ENCODE results near the gene TNFRSF14.

The TNFRSF14 gene

DNA sequence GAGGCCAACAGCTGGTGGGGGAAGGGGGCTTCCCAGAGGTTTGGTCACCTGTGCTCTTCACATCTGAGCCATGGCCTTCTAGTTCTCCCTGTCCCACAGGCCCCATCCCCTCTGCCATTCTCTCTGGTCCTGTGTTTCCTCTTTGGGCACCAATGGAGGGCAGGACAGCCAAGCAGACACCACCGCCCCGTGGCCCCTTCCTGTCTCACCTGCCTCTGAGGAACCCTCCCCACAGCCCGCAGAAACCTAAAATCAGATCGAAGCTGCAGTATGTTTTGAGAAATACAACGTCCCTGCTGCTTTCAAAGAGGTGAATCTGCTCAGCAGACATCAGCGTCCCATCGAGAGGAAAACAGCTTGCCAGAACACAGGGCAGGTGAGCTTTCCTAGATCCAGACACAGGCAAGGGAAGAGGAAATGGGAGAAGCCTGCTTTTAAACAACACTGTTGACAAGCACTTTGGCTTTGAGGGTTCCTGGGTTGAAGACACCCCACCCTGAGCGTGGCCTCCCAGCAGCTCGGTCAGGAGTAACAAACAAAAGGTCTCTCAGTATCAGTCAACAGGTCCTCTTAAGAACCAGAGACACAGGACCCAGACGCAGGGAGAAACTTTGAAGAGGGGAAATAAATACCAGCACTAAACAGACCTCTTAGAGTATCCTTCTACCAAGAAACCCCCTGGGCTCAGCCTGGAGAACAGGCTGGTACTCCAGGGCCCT is 32.1 kb upstream of the TNFRSF14 start:
- no peak for DNase-seq (ENCODE audit: low spot score)

DNA sequence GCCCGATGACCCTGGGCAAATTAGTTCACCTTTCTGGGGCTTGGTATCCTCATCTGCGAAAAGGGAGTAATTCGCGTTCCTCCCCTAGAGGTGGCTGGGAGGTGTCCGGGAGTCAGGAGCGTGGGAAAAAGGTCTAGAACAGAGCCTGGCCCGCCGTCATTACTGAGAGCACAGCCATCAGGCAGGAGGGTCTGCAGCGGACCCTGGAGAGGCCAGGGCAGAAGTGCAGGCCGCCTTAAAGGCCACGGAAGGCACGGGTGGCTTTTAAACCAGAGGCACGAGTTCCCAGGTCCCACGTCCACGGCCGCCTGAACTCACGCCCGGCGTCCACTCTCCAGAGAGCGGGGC is 30.6 kb upstream of the TNFRSF14 start:
- no peak for DNase-seq (ENCODE audit: low spot score)

DNA sequence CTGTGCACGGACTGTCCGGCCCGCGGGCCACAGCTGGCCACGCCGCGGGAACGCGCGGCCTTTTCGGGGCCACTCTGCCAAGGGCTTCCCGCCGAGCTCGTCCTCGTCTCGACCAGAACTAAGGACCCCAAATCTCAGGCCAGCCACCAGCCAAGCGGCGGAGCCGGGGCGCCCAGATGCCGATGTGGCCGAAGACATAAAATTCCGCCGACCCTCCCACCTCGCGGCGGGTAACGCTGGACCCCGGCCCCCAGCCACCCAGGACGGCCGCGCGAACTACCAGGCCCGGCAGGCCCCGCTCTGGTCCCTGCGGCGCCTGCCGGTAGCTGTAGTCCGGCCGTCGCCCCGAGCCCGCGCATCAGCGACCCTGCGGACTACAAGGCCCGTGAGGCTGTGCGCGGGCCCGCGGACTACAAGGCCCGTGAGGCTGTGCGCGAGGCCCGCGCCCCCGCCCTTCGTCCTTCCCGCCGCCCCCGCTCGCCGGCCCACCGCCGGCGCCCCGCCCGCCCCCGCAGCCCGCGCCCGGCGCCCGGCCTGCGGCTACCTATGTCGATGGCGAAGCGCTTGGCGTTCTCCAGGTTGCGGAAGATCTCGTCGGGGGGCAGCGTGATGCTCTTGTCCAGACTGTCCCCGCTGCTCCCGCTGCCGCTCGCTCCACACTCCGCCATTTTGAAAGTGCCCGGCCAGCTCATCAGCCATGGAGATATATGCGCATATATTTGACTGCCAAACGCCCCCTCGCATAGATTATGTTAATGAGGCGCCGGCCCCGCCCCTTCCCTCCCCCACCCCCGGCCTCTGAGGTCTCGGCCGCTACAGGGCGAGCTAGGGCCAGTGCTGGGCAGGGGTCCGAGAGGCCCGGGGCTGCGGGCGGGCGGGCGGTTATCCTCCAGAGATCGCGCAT is 30.0 kb upstream of the TNFRSF14 start, which contains the start of gene PANK4:
Gene PANK4, minus strand, starts transcription at position 677 of the 904 bp plus-strand sequence. Its CDS starts 9 bp downstream, at position 668.
- peak; percentile 88 for DNase-seq (ENCODE audit: low spot score)

DNA sequence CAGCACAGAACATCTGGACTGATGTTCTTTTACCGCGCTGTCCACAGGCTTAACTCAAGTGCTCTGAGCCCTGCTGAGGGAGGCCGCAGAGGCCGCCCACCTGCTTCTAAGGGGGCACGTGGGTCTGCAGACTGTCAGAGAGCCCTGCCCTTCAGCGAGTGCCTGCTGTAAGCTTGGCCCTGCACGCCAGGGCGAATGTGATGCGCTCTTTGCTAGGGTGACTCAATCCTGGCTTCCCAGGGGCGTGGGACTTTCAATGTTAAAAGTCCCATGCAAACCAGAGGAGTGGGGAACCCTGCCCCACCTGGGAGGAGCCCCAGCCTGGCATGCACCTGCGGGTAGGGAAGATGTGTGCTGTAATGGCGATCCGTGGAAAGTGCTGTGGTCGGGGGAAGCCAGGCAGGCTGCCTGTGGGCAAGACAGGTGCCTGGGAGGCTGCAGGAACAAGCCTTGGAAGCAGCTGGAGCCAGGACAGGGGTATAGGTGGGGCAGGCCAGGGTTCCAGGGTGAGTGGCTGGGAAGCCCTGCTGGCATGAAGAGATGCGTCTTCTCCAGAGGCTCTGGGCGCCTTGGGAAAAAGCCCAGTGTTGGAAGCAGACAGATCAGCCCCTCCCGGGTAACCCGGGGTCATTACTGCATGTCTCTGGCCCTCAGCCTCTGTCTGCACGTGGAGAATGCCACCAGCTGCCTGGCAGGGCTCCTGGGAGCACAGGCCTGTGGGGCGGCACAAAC is 29.2 kb upstream of the TNFRSF14 start:
- DNase-seq (ENCODE audit: low spot score) = peak; percentile 14

DNA sequence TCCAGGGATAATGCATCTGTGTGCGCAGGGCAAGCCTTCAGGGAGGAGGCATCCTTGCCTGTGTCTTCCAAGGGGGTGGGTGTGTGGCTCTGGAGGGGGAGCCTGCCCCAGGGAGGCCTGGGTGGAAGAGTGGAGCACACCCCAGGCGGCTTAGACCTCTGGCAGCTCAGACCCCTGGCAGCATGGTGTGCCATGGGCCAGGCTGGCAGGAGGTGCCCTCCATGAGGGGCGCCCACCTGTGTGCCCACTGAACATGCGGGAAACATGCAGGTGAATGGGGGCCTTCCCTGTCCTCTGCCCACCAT is 28.7 kb upstream of the TNFRSF14 start:
- no peak for DNase-seq (ENCODE audit: low spot score)

DNA sequence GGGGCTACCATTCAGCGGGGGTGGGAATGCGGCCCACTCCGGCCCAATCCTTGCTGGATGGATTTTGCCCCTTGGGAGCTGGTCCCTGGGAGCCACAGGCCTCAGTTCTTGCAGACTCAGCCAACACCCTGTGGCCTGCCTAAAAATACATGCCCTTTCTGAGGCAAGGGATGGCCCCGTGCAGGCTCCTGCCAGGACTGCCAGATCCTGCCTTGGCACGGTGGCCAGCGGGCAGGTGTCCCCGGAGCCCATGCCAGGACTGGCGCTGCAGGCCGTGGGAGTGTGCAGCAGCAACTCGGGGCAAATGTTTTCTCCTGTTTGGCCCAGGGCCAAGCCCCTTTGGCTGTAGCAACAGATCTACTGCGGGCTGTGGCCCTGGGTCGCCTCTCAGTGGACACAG is 28.2 kb upstream of the TNFRSF14 start:
- no peak for DNase-seq (ENCODE audit: low spot score)

DNA sequence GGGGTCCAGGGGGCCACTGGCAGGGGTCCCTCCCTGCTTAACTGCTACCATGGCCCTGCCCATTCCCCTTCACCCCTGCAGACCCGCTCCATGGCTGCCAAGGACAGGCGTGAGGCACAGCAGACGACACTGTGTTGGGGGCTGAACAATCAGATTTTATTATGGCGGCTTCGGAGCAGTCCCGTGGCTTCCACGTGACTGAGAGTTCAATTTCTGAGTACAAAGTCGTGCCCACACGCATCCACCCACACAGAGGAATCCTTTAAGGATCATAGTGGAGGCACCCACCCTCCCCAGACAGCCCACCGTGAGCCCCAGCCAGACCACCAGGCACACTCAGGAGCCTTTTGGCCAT is 27.6 kb upstream of the TNFRSF14 start:
- no peak for DNase-seq (ENCODE audit: low spot score)

DNA sequence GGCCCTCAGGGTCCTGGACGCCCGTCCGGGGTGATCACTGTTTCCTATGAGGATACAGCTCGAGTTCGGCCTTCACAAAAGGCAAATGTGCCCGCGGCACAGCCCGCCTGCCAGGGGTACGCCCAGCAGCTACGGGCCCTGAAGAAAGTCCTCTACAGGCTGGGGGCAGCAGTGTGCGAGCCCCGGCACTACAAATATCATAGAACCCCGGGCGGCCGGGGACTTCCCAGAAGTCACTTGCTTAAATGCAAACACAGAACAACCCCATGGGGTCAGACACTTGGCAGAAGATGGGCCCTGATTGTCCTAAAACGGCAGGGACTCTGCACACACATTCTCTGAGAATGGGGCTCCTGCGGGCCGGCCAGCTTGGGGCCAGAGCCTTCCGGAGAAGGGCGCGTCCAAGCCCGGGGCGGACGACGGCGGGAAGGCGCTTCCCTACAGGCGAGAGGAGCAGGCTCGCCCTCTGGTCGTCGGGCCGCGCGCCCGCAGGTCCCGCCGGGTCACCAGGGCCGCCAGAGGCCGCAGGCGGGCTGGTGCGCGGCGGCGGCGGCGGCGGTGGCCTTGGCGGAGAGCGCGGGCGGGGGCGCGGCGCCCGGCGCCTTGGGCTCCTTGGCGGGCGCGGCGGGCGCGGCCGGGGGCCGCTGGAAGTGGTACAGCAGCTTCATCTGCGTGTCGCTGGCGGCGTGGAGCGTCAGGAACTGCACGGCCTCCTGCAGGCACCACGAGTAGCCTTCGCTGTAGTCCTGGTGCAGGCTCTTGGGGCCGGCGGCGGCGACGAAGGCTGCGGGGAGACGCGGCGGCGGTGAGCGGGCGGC is 27.0 kb upstream of the TNFRSF14 start:
- DNase-seq (ENCODE audit: low spot score) = no peak

DNA sequence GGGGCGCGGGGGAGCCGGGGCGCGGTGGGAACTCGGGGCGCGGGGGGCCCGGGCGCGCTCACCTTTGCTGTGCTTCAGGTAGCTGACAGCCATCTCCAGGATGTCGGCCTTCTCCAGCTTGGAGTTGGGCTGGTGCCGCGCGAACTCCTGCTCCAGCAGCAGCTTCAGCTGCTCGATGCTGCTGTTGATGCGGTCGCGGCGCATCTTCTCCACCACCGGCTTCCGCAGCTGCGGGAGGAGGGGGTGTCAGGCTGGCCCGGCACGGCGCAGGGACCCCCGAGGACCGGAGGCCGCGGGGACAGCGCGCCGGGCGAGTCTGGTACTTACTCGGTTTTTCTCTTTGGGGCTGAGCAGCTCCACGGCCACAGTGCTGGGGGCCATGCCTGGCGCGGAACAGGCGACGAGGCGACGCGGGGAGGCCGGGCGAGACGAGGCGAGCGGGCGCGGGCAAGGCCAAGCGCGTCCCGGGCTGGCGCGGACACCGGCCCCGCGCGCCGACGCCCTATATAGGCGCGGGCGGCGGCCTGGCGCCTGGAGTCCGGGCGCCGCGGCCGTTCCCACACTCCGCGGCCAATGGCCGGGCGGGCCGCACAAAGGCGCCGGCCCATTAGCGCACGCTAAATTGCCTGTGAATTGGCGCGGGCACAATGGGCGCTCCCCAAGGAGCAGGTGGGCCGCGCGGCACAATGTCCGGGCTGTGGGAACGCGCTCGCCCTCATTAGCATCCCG is 26.2 kb upstream of the TNFRSF14 start, which contains the start of gene HES5:
Gene HES5, minus strand, starts transcription at position 480 of the 729 bp plus-strand sequence. Its CDS starts 99 bp downstream, at position 381.
- no peak for DNase-seq (ENCODE audit: low spot score)

DNA sequence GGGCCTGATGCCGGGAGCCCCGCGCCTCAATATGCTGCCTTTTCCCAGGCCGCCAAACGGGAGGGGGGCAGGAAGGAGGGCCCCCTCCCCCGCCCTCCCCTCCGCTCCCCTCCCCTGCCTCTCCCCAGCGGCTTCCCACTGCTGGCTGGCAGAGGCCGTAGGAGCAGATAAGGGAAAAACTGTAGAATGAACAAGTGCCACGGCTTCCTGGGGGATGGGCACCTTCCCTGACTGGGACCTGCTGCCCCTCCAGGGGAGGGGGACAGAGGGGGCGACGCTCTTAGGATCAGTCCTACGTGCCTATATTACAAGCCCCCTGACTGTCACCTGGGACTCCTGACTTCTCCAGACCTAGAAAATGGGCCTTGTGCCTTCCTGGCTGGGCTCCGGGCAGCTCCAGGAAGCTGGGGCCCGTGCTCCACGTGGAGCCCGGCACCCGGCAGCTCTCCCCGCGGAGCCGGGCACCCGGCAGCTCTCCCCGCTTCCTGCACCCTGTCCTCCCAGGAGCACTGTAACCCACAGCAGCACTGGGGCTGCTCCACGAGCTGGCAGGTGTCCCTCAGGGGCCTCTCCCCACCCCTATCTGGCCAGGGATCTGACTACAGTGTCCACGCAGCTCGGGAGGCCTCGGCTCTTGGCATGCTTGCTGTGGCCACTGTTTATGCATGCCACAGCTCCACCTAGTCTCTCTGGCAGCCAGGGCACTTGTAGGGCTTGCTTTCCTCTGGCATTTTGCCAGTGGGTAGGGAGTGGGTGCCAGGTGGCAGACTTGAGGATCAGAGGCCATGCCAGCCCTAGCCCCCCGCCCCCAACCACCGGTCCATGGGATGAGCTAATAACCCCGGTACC is 25.4 kb upstream of the TNFRSF14 start:
- DNase-seq (ENCODE audit: low spot score) = no peak

DNA sequence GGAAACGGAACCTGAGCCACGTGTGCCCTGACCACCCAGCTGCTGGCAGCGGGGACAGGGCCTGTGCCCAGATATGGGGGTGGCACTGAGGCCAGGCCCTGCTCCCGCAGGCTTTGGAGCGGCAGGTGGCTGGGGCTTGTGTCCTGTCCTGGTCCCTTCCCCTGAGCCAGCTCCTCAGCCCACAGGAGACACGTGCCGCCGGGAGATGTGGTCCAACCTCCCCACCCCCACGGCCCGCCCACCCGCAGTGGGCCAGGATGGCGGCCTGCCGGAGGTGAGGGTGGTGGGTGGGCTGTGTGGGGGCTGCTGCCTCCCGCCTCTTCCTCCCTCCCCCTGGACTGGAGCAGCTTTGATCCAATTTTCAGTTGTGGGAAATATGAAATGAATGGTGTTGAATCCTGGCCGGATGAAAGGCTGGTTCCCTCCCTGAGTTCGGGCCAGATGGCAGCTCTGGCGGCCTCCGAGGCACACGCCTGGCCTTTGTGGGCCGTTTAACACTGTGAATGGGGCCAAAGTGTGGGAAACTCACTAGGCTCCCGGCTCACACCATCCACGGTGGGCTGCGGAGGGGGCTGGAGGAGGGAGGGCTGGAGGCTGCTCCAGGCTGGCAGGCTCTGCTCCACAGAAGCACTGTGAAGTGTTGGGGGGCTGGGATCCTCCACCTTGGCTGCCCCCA is 23.5 kb upstream of the TNFRSF14 start:
- DNase-seq (ENCODE audit: low spot score) = no peak

DNA sequence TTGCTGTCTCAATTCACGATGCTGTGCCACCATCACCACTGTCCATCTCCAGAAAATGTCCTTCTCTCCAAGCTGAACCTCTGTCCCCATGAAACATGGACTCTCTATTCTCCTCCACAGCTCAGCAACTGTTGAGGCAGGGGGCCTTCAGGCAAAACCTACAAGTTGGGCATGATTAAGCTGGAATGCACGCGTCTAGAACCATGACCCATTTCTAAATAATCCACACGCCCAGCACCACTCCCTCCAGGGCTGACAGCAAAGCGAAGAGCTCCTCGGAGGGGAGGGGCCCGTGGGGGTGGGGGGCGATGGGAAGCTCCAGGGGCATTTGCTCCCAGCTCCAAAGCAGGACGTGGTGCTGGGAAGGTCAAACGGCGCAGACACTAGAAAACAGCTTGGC is 22.8 kb upstream of the TNFRSF14 start:
- DNase-seq (ENCODE audit: low spot score) = no peak

DNA sequence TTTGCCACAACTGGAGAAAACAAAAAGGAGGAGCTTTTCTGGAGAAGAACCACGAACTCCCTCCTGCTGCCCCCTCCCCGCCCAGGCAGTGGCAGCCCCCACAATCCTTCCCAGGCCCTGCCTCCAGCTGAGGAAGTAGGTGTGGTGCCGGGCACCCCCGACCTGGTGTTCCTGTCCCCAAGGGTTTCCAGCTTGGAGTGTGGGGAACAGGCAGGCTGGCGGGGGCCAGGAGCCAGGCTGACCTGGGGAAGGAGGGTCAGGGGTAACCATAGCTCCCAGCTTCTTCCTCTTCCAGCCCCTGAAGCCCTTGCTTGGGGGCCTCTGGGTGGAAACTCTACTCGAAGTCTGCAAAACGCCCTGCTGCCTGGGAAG is 21.9 kb upstream of the TNFRSF14 start:
- DNase-seq (ENCODE audit: low spot score) = no peak

DNA sequence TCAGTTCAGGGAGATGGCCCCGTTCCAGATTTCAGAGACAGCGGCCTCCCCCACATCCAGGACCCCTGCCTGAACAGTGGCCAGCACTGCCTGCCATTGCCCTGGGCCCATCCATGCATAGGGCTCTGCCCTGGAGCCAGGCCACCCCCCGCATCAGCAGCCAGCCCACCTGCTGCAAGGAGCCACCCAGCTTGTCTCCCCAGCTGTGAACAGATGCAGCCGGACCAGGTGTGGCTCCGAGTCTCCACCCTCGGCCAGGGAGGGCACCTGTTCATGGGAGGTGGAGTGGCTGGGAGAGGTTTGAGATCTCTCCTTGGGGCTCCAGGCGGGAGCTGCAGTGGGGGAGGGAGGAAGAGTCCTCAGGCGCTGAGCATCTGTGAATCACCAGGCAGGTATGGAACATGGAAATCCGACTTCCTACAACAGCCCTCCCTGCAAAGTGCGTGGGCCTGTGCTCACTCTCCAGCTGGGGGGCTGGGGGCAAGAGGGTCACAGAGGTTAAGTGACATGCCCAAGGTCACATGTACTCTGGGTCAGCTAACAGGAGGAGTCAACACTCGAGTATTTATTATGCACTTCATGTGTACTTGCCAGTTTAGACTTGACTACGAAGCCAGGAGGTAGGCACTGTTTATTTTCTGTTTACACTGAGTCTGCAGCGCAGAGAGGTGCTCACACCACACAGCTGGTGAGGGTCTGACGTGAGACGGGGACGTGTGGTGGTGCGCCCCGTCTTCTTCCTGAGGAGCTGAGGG is 21.3 kb upstream of the TNFRSF14 start:
- DNase-seq (ENCODE audit: low spot score) = no peak

DNA sequence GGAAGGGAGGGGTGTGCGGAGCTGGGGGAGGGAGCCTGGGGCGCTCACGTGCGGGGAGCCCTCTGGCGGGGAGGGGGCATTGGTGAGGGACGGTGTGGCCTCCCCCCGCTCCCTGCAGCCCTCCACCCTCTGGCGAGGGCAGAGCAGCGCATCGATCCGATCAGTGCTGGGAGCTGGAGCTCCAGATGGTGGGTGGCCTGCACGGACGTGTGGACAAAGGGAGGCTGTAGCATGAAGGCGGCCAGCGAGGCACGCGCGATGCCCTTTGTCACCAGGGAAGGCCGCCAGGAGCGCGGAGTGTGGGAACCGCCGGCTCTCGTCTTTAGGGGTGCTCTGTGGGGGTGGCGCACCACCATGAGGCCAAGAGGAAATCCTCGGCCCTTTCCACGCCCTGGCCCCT is 20.7 kb upstream of the TNFRSF14 start:
- DNase-seq (ENCODE audit: low spot score) = no peak

DNA sequence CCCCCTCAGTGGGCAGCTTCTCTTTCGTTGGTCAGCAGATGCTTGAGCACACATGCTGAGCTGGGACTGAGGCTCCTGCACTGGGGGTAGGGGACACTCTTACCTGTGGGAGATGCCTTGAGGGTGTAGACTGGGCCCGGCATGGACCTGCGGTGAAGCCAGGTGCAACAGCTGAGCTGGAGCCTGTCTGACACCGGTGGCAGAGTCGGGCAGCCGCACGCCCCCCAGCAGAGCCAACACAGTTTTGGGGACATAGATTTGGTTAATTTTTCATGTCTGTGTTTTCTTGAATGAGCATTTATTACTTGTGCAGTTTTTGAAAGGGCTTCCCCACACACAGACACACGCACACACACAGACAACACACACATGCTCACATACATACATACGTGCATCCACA is 20.2 kb upstream of the TNFRSF14 start:
- DNase-seq (ENCODE audit: low spot score) = no peak

DNA sequence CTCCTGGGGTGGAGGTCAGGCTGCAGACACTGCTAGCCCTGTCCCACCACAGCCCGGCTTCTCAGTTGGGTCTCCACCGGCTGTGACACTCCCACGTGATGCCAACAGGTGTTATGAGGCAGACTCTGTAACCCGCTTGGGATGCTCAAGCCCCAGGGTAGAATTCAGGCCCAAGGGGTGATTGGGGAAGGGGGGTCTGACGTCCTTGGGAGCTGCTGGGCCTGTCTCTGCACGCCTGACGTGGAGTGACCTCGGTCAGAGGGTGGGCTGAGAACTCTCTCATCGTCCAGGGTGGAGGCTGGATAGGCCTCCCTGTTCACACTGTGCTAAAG is 18.4 kb upstream of the TNFRSF14 start:
- no peak for DNase-seq (ENCODE audit: low spot score)

DNA sequence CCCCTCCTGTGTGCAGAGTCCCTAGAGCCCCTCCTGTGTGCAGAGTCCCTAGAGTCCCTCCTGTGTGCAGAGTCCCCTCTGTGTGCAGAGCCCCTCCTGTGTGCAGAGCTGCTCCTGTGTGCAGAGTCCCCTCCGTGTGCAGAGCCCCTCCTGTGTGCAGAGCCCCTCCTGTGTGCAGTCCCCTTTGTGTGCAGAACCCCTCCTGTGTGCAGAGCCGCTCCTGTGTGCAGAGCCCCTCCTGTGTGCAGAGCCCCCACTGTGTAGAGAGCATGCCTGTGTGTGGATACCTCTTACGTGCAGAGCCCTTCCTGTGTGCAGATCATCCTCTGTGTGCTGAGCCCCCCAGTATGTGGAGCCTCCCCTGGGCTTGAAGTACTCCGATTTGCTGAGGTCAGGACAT is 17.8 kb upstream of the TNFRSF14 start:
- no peak for DNase-seq (ENCODE audit: low spot score)

DNA sequence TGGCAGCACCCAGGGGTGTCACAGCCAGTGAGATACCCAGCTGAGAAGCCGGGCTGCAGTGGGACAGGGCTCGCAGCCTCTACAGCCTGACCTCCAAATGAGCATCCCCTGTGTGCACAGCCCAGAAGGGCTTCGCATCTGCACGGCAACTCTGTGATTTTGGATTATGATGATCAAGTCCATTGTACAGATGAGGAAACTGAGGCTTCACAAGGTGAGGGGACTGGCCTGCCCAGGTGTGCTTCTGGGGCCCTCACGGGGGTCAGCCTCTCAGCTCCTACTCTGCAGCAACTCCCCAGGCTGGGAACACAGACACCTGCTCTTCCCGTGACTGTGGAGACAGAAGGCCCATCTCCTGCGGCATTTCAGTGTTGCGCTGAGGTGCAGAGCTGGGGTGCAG is 17.3 kb upstream of the TNFRSF14 start:
- DNase-seq (ENCODE audit: low spot score) = no peak

All from COLO829 (cell line).